K562 (cell line): Measurements from ENCODE around the gene DOK1. TPM values are rescaled to one million over a fixed set of nuclear protein-coding genes. Genes with fewer than 3 reads are reported as not detected.

ENCODE experiments used
- CBX8 ChIP-seq: fragments of 200-600 bp; sonication (generic); IDR thresholded peaks from 2 replicates; pipeline ENCODE4 v1.6.1; 2012; ENCODE audit warnings: borderline replicate concordance, mixed run types, low read depth, mild to moderate bottlenecking, moderate library complexity, mixed read lengths, low read length, control low read depth, inconsistent platforms; ENCODE audit not compliant: poor library complexity, severe bottlenecking; ENCODE audit errors: extremely low read depth
- FOXJ3 ChIP-seq: sonication (generic); formaldehyde crosslinking; IDR thresholded peaks from 2 replicates; pipeline ENCODE4 v1.4.0; 2020; ENCODE audit warnings: mild to moderate bottlenecking, missing genetic modification reagents
- GABPB1 ChIP-seq: sonication (generic); formaldehyde crosslinking; IDR thresholded peaks from 2 replicates; pipeline ENCODE4 v1.8.0; 2022; ENCODE audit warnings: mild to moderate bottlenecking, missing genetic modification reagents
- HNRNPUL1 ChIP-seq: fragments of 200-400 bp; formaldehyde crosslinking; IDR thresholded peaks from 2 replicates; pipeline ENCODE4 v1.6.1; 2017; ENCODE audit warnings: low read length
- HOXB6 ChIP-seq: fragments of 250-450 bp; sonication (Bioruptor Pico); IDR thresholded peaks from 2 replicates; pipeline ENCODE4 v1.5.1; 2022; ENCODE audit warnings: mild to moderate bottlenecking, borderline replicate concordance
- JUN ChIP-seq, 2 experiments: sonication (generic) in 1 of 2; formaldehyde crosslinking in 1 of 2; IDR thresholded peaks; 2 replicates each; pipeline versions ENCODE4 v1.6.1 to v1.8.0; 2012 to 2022; ENCODE audit warnings: borderline replicate concordance in 2 of 2, mild to moderate bottlenecking in 2 of 2, improper control_type of control experiment in 1 of 2, low read depth in 1 of 2, low read length in 1 of 2, missing genetic modification reagents in 1 of 2
- MTA1 ChIP-seq: fragments of 450-650 bp; IDR thresholded peaks from 2 replicates; pipeline ENCODE4 v1.6.1; 2017; ENCODE audit warnings: borderline replicate concordance
- NCOA6 ChIP-seq: fragments of 450-650 bp; IDR thresholded peaks from 2 replicates; pipeline ENCODE4 v1.6.1; 2017; ENCODE audit warnings: mild to moderate bottlenecking
- NFIX ChIP-seq: fragments of 250-450 bp; sonication (Bioruptor Pico); IDR thresholded peaks from 2 replicates; pipeline ENCODE4 v1.4.0; 2020; ENCODE audit warnings: low read depth, mild to moderate bottlenecking, moderate library complexity
- NR4A1 ChIP-seq, 2 experiments: fragments of 250-450 bp in 1 of 2; fragments of 450-650 bp in 1 of 2; sonication (Bioruptor Pico) in 1 of 2; IDR thresholded peaks; 2 replicates each; pipeline versions ENCODE4 v1.4.0 to v1.6.1; 2016 to 2020; ENCODE audit warnings: mild to moderate bottlenecking in 2 of 2, missing compliant biosample characterization in 1 of 2, missing genetic modification characterization in 1 of 2, moderate library complexity in 1 of 2
- RBFOX2 ChIP-seq: fragments of 200-400 bp; formaldehyde crosslinking; IDR thresholded peaks from 2 replicates; pipeline ENCODE4 v1.6.1; 2017; ENCODE audit warnings: low read depth, mild to moderate bottlenecking, low read length, moderate library complexity
- RFX1 ChIP-seq: fragments of 450-650 bp; IDR thresholded peaks from 2 replicates; pipeline ENCODE4 v1.6.1; 2016; ENCODE audit warnings: mild to moderate bottlenecking, moderate library complexity
- SAP30 ChIP-seq: fragments of 200-600 bp; sonication (generic); IDR thresholded peaks from 2 replicates; pipeline ENCODE4 v1.6.1; 2012; ENCODE audit warnings: borderline replicate concordance, low read depth, mild to moderate bottlenecking, moderate library complexity, low read length, control low read depth, inconsistent platforms; ENCODE audit not compliant: insufficient read depth, poor library complexity, severe bottlenecking
- SETDB1 ChIP-seq: IDR thresholded peaks from one replicate; pipeline ENCODE4 v1.6.1; 2012; ENCODE audit warnings: low read length, control low read depth, inconsistent platforms
- TFAM ChIP-seq: fragments of 250-450 bp; sonication (Bioruptor Pico); conservative IDR thresholded peaks from 2 replicates; pipeline ENCODE4 v1.5.0; 2021; ENCODE audit warnings: mild to moderate bottlenecking, moderate library complexity
- TRIM24 ChIP-seq, 2 experiments: fragments of 450-650 bp; IDR thresholded peaks; 2 replicates each; pipeline ENCODE4 v1.6.1; 2016
- WHSC1 ChIP-seq: IDR thresholded peaks from one replicate; pipeline ENCODE4 v1.6.1; 2012; ENCODE audit warnings: low read length, control low read depth, inconsistent platforms
- ZEB2 ChIP-seq: fragments of 450-650 bp; IDR thresholded peaks from 2 replicates; pipeline ENCODE4 v1.6.1; 2016
- ZNF174 ChIP-seq: fragments of 250-450 bp; sonication (Bioruptor Pico); IDR thresholded peaks from 2 replicates; pipeline ENCODE4 v1.4.0; 2020; ENCODE audit warnings: mild to moderate bottlenecking
- ZNF274 ChIP-seq: IDR thresholded peaks from 2 replicates; pipeline ENCODE4 v1.6.1; 2011; ENCODE audit warnings: low read depth, mild to moderate bottlenecking, low read length, moderate library complexity, borderline replicate concordance
- ZNF586 ChIP-seq: fragments of 450-650 bp; formaldehyde crosslinking; conservative IDR thresholded peaks from 2 replicates; pipeline ENCODE4 v1.4.0; 2020; ENCODE audit warnings: mild to moderate bottlenecking, moderate library complexity
- polyA plus RNA-seq, 8 experiments: library from polyadenylated mRNA; depleted of rRNA in 4 of 8; stranded (reverse) in 5 of 8; unstranded in 3 of 8; fragments of >200 nt; fragmentation: Nextera tagmentation in 2 of 8; fragmentation: Illumina TruSeq in 1 of 8; extraction: Ambion mirVana in 2 of 8; extraction: Trizol in 1 of 8; gene quantifications; 2 replicates each; pipeline versions ENCODE4 v1.2.1 to v1.2.3, GENCODE V29; 2011 to 2014; ENCODE audit warnings: inconsistent platforms in 1 of 8, missing spikeins in 1 of 8
- total RNA-seq, 7 experiments: library from RNA; depleted of rRNA in 6 of 7; stranded (reverse); fragments of >200 nt in 6 of 7; fragmentation: Illumina TruSeq in 2 of 7; extraction: Trizol in 2 of 7; gene quantifications; 2 replicates each; pipeline versions ENCODE4 v1.2.1 to v1.2.3, GENCODE V29; 2011 to 2021; ENCODE audit warnings: low replicate concordance in 1 of 7
- TF ChIP-seq, protein P1 (sequence below): fragments of 450-650 bp; IDR thresholded peaks from 2 replicates; pipeline ENCODE4 v1.6.1; 2016; ENCODE audit warnings: mild to moderate bottlenecking
- TF ChIP-seq, protein P2 (sequence below): fragments of 450-650 bp; IDR thresholded peaks from 2 replicates; pipeline ENCODE4 v1.6.1; 2017; ENCODE audit warnings: mild to moderate bottlenecking, moderate library complexity
- TF ChIP-seq, protein P3 (sequence below): IDR thresholded peaks from 2 replicates; pipeline ENCODE4 v1.6.1; 2011; ENCODE audit warnings: borderline replicate concordance, low read depth, mild to moderate bottlenecking, moderate library complexity, low read length; ENCODE audit not compliant: insufficient read depth, poor library complexity, severe bottlenecking

Gene DOK1
- total and polyA plus RNA-seq, 9 of the 15 experiments (the other 6 are each of a cell fraction or from before 2014, with no cell fraction given) = 0.59 to 36.4 (median 16.1) TPM

DNA sequence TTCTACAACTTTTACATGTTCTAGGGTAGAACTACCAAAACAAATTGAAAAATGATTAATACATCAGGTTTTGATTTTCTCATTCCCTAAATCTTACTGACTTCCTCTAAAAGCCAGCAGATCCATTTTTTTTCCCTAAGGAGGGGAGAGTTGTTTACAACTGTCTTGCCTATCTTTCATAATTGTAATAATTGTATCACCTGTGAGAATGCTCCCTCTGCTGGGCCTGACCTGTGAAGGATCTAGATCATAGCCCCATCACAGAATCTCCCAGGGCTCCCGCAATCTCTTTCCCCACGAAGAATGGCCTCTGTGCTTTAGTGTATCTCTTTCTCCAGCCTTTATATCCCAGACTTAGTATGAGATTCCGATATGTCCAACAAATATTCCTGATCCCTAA, 9.9 kb upstream of the DOK1 start (continued):
- TF ChIP-seq, protein P1, sequence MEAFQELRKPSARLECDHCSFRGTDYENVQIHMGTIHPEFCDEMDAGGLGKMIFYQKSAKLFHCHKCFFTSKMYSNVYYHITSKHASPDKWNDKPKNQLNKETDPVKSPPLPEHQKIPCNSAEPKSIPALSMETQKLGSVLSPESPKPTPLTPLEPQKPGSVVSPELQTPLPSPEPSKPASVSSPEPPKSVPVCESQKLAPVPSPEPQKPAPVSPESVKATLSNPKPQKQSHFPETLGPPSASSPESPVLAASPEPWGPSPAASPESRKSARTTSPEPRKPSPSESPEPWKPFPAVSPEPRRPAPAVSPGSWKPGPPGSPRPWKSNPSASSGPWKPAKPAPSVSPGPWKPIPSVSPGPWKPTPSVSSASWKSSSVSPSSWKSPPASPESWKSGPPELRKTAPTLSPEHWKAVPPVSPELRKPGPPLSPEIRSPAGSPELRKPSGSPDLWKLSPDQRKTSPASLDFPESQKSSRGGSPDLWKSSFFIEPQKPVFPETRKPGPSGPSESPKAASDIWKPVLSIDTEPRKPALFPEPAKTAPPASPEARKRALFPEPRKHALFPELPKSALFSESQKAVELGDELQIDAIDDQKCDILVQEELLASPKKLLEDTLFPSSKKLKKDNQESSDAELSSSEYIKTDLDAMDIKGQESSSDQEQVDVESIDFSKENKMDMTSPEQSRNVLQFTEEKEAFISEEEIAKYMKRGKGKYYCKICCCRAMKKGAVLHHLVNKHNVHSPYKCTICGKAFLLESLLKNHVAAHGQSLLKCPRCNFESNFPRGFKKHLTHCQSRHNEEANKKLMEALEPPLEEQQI = no peak
- TF ChIP-seq HNRNPUL1 (no peak), RFX1 (no peak), FOXJ3 (CRISPR knock-in tag) (no peak), SAP30 (no peak), GABPB1 (CRISPR knock-in tag) (no peak), SETDB1 (no peak), HOXB6 (CRISPR knock-in tag) (no peak), TFAM (CRISPR knock-in tag) (no peak), CBX8 (no peak), JUN (IDR thresholded peaks at IDR 0.05; ENCODE audit: borderline replicate concordance, low read depth, low read length) (no peak), JUN (CRISPR knock-in tag; IDR thresholded peaks at IDR 0.05; ENCODE audit: borderline replicate concordance) (no peak), ZNF174 (CRISPR knock-in tag) (no peak), ZEB2 (0 out of 2 replicates have a peak, but pooled peaks have one; percentile 23), RBFOX2 (no peak), WHSC1 (no peak), NFIX (CRISPR knock-in tag) (no peak), TRIM24 (IDR thresholded peaks at IDR 0.05) (no peak), NR4A1 (CRISPR knock-in tag; IDR thresholded peaks at IDR 0.05) (no peak), NR4A1 (tag; IDR thresholded peaks at IDR 0.05) (no peak), ZNF586 (CRISPR knock-in tag) (no peak), ZNF274 (no peak), MTA1 (no peak), NCOA6 (no peak)
- TF ChIP-seq, protein P2, sequence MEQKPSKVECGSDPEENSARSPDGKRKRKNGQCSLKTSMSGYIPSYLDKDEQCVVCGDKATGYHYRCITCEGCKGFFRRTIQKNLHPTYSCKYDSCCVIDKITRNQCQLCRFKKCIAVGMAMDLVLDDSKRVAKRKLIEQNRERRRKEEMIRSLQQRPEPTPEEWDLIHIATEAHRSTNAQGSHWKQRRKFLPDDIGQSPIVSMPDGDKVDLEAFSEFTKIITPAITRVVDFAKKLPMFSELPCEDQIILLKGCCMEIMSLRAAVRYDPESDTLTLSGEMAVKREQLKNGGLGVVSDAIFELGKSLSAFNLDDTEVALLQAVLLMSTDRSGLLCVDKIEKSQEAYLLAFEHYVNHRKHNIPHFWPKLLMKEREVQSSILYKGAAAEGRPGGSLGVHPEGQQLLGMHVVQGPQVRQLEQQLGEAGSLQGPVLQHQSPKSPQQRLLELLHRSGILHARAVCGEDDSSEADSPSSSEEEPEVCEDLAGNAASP = no peak
- TF ChIP-seq, protein P3, sequence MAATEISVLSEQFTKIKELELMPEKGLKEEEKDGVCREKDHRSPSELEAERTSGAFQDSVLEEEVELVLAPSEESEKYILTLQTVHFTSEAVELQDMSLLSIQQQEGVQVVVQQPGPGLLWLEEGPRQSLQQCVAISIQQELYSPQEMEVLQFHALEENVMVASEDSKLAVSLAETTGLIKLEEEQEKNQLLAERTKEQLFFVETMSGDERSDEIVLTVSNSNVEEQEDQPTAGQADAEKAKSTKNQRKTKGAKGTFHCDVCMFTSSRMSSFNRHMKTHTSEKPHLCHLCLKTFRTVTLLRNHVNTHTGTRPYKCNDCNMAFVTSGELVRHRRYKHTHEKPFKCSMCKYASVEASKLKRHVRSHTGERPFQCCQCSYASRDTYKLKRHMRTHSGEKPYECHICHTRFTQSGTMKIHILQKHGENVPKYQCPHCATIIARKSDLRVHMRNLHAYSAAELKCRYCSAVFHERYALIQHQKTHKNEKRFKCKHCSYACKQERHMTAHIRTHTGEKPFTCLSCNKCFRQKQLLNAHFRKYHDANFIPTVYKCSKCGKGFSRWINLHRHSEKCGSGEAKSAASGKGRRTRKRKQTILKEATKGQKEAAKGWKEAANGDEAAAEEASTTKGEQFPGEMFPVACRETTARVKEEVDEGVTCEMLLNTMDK = peak; percentile 67
